Measurements from ENCODE around the gene NFKB1. TPM values are rescaled to one million over a fixed set of nuclear protein-coding genes. Genes with fewer than 3 reads are reported as not detected.

NFKB1 gene
- total RNA-seq, 4 donors from 2014 or later: 31.6 to 42.1 (median 39.7) TPM

DNA sequence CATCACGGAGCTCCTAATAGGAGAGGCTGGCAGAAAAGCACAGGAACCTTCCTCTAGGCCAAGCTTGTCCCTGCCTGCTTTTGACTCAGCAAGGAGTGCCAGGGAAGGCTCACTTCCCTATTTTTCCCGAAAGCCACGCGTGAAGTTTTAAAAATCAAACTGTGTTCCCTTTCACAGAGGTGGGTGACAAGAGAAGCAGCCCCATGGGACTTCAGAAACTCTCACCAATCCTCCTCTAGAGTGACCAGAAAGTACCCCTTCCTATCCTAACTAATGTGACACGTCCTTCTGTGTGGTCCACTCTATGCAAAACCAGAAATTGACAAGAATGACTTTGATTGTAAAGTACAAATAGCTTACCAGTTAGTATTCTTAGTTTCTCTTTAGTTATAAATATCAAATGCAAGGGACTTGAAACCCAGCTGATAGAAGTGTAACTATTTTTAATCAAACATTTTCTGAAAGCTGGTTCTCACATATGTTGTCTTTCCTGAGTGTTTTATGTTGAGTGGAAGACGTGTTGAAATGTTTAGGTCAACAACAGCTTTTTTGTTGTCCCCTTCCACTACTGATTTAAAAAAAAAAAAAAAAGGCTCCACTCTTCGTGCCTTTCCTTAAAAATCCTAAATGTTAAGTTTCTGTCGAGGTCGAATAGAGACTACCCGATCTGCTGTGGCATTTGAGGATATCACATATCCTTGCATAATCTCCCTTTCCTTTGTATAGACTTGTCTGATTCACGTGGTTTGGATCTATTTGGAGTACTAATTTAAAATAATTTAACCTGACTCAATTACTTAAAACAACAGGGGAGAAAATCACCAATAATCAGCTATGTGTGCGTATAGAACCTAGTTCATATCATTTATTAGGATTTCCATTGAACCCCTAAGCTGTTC is 42.1 kb downstream of the NFKB1 start:
- Histone ChIP-seq H3K27me3 (no peaks in the 10 kb centered on the region), H3K4me3 (no peak overlapping the region), H3K36me3 (peaks cover 0 to 39% (median 9%) of the 10 kb centered on the region in 4 donors), H3K27ac (replicated peaks in 1 of 4) (no peak overlapping the region), H3K9me3 (no peaks in the 10 kb centered on the region), H3K4me1 (no peaks in the 10 kb centered on the region)
- no peak for DNase-seq (ENCODE audit: extremely low spot score)
- no peak for TF ChIP-seq POLR2AphosphoS5 (IDR thresholded peaks at IDR 0.05)
- TF ChIP-seq EP300 (IDR thresholded peaks at IDR 0.05): no peak
- TF ChIP-seq, protein P1, sequence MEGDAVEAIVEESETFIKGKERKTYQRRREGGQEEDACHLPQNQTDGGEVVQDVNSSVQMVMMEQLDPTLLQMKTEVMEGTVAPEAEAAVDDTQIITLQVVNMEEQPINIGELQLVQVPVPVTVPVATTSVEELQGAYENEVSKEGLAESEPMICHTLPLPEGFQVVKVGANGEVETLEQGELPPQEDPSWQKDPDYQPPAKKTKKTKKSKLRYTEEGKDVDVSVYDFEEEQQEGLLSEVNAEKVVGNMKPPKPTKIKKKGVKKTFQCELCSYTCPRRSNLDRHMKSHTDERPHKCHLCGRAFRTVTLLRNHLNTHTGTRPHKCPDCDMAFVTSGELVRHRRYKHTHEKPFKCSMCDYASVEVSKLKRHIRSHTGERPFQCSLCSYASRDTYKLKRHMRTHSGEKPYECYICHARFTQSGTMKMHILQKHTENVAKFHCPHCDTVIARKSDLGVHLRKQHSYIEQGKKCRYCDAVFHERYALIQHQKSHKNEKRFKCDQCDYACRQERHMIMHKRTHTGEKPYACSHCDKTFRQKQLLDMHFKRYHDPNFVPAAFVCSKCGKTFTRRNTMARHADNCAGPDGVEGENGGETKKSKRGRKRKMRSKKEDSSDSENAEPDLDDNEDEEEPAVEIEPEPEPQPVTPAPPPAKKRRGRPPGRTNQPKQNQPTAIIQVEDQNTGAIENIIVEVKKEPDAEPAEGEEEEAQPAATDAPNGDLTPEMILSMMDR (IDR thresholded peaks at IDR 0.05): no peak
- no peak for TF ChIP-seq POLR2A (IDR thresholded peaks at IDR 0.05; ENCODE audit: low read depth)
- intact Hi-C loops (cut with DNase I): no loop called here
- WGBS: 92% methylated on average over 12 of the region's 12 CpGs

DNA sequence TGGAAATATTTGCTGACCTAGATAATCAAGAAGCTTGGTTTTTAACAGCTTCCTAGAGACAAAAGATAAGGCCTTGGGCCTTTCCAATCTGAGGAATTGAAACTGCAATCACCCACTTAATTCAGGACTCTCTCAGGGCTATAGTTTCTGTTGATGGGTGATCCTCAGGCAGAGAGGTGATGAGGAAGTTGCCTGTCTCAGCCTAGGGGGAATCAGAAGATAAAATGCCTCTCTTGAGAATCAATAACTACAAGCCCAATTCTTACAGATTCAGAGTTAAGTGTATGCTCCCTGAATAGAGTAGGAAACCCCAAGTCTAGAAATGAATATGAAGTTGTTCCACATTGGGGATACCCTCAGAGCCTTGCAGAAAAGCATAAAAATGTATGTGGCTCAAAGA is 45.5 kb downstream of the NFKB1 start:
- Histone ChIP-seq H3K36me3 (peaks cover 0 to 32% (median 3%) of the 10 kb centered on the region in 4 donors), H3K27ac (replicated peaks in 1 of 4) (no peak overlapping the region), H3K27me3 (no peaks in the 10 kb centered on the region), H3K4me3 (no peak overlapping the region), H3K4me1 (no peaks in the 10 kb centered on the region), H3K9me3 (no peaks in the 10 kb centered on the region)
- TF ChIP-seq EP300 (IDR thresholded peaks at IDR 0.05) (no peak), POLR2A (IDR thresholded peaks at IDR 0.05; ENCODE audit: low read depth) (no peak), POLR2AphosphoS5 (IDR thresholded peaks at IDR 0.05) (no peak)
- TF ChIP-seq, protein P1 (IDR thresholded peaks at IDR 0.05): no peak
- DNase-seq (ENCODE audit: extremely low spot score): no peak
- intact Hi-C loops (cut with DNase I): no loop called here

DNA sequence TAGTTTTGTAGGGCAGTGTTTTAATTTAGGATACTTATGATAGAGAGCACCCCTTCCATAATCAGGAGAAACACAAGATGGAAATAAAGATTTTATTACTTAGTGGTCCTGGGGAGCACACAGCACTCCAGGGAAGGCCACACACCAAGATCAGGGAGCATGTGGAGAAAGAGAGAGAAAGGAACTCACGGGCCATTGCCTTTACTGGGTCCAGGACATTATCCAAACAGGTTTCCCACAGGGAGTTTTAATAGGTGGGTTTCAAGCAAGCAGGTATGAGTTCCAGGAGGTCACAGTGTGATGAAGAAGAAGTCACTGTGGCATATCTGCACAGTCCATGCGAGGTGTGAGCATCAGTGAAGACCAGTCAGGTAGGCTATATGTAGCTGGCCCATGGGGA is 46.8 kb downstream of the NFKB1 start:
- H3K4me1 ChIP-seq: peaks cover 10 to 13% (median 11%) of the 10 kb centered on the region in 4 donors
- TF ChIP-seq POLR2A (IDR thresholded peaks at IDR 0.05; ENCODE audit: low read depth) (no peak), POLR2AphosphoS5 (IDR thresholded peaks at IDR 0.05) (no peak), EP300 (IDR thresholded peaks at IDR 0.05) (no peak)
- TF ChIP-seq, protein P1 (IDR thresholded peaks at IDR 0.05): no peak
- H3K27ac ChIP-seq (replicated peaks in 1 of 4): no peak overlapping the region
- no peaks in the 10 kb centered on the region for H3K9me3 ChIP-seq
- no peaks in the 10 kb centered on the region for H3K27me3 ChIP-seq
- 100% methylated on average over 2 of the region's 2 CpGs for WGBS
- H3K36me3 ChIP-seq: peaks cover 0 to 29% (median 3%) of the 10 kb centered on the region in 4 donors
- intact Hi-C loops (cut with DNase I): no loop called here
- no peak overlapping the region for H3K4me3 ChIP-seq
- DNase-seq (ENCODE audit: extremely low spot score): no peak

DNA sequence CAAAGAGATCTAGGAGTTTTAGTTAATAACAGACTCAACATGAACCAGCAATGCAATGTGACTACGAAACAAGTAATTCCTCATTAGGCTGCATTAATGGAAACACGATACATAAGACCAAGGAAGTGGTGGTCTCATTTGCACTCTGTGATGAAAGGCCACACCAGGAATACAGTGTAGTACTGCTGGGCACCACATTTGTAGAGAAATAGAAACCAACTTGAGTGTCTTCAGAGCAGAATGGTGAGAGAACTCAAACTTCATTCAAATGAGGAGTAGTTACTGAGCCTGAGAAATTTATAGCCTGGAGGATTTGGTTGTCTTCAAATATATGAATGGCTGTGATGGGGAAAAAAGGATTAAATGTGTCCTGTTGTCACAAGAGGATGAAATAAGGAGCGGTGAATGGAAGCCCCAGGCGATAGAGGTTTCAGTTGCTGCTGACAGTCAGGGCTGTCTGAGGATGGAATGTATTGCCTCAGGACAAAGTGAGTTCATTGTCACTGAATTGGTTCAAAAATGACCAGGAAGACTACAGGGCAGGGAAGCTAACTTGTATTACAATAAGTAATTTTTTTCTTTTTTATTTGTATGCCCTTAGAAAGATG is 50.9 kb downstream of the NFKB1 start:
- H3K27me3 ChIP-seq: no peaks in the 10 kb centered on the region
- H3K36me3 ChIP-seq: peaks cover 0 to 8% (median 0%) of the 10 kb centered on the region in 4 donors
- intact Hi-C loops (cut with DNase I): no loop called here
- H3K4me3 ChIP-seq: no peak overlapping the region
- no peak for DNase-seq (ENCODE audit: extremely low spot score)
- H3K9me3 ChIP-seq: no peaks in the 10 kb centered on the region
- TF ChIP-seq EP300 (IDR thresholded peaks at IDR 0.05) (no peak), POLR2AphosphoS5 (IDR thresholded peaks at IDR 0.05) (no peak), POLR2A (IDR thresholded peaks at IDR 0.05; ENCODE audit: low read depth) (no peak)
- TF ChIP-seq, protein P1 (IDR thresholded peaks at IDR 0.05): no peak
- 94% methylated on average over 4 of the region's 4 CpGs for WGBS
- H3K4me1 ChIP-seq: peaks cover 21 to 35% (median 34%) of the 10 kb centered on the region in 4 donors
- no peak overlapping the region for H3K27ac ChIP-seq (replicated peaks in 1 of 4)

Measured in esophagus muscularis mucosa (tissue), 4 donors.